Measurements from ENCODE around the gene BLMH.

DNA sequence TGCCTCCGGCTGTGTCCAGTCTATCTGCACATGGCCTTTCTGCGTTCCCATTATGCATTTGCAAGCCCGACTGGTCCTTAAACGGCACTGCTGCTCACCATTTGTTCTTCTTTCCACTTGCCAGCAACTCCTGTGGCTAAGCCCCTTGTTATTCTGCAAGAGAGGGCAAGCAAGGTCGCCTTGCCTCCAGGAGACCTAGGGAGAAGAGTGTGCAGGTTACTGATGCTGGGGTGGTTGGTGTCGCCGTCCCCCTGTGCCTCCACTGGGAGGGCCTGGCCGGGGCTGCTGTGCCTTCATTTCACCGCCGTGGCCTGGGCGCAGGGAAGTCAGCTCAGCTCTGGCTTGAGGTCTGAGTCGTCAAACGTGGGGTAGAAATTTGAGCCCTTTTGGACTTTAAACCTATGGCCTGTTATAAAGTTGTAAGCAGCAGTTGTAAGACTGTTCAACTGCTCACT, 69.0 kb downstream of the BLMH start:
- TF ChIP-seq NFIC (IDR thresholded peaks at IDR 0.05) (no peak), RAD21 (CRISPR knock-in tag; conservative IDR thresholded peaks at IDR 0.05 in 1 of 2, IDR thresholded peaks at IDR 0.05 in 1 of 2) (no peak), FOSL1 (tag; conservative IDR thresholded peaks at IDR 0.05) (no peak)
- TF ChIP-seq, protein P1, sequence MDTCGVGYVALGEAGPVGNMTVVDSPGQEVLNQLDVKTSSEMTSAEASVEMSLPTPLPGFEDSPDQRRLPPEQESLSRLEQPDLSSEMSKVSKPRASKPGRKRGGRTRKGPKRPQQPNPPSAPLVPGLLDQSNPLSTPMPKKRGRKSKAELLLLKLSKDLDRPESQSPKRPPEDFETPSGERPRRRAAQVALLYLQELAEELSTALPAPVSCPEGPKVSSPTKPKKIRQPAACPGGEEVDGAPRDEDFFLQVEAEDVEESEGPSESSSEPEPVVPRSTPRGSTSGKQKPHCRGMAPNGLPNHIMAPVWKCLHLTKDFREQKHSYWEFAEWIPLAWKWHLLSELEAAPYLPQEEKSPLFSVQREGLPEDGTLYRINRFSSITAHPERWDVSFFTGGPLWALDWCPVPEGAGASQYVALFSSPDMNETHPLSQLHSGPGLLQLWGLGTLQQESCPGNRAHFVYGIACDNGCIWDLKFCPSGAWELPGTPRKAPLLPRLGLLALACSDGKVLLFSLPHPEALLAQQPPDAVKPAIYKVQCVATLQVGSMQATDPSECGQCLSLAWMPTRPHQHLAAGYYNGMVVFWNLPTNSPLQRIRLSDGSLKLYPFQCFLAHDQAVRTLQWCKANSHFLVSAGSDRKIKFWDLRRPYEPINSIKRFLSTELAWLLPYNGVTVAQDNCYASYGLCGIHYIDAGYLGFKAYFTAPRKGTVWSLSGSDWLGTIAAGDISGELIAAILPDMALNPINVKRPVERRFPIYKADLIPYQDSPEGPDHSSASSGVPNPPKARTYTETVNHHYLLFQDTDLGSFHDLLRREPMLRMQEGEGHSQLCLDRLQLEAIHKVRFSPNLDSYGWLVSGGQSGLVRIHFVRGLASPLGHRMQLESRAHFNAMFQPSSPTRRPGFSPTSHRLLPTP (IDR thresholded peaks at IDR 0.05; ENCODE audit: borderline replicate concordance, extremely low read depth, insufficient read length) = no peak

Measured in K562 (cell line).